Activated T-cell treated with anti-CD3 and anti-CD28 coated beads, Interleukin-2, amount 50 U/mL, for 4 hours (primary cell): ENCODE measurements around the gene RGS7. TPM values are rescaled to one million over a fixed set of nuclear protein-coding genes. Genes with fewer than 3 reads are reported as not detected.

Experiments used
- ATAC-seq, 2 donors: fragments of 200-7000 bp; cut with Tn5 transposase; one replicate each; pipeline ENCODE4 v1.10.0; 2021
- DNase-seq: peaks from one replicate; pipeline ENCODE4 v3.0.0-alpha.2; 2020
- H3K27me3 Mint-ChIP-seq: one replicate; pipeline ENCODE4 v1.8.0; 2021; ENCODE audit warnings: low read depth, mixed read lengths
- H3K36me3 Mint-ChIP-seq: one replicate; pipeline ENCODE4 v1.8.0; 2022; ENCODE audit warnings: mixed read lengths; ENCODE audit not compliant: insufficient read depth
- H3K4me1 Mint-ChIP-seq: one replicate; pipeline ENCODE4 v1.8.0; 2021; ENCODE audit warnings: low read depth, mixed read lengths
- H3K4me3 Mint-ChIP-seq: one replicate; pipeline ENCODE4 v1.8.0; 2021; ENCODE audit warnings: mild to moderate bottlenecking, moderate library complexity, mixed read lengths
- H3K9me3 Mint-ChIP-seq: one replicate; pipeline ENCODE4 v1.8.0; 2021; ENCODE audit warnings: mixed read lengths
- total RNA-seq, 3 donors: library from RNA; stranded (reverse); gene quantifications; one replicate each; pipeline ENCODE4 v1.2.1, GENCODE V29; 2021

Gene RGS7
- total RNA-seq, 3 donors from 2014 or later: not detected

- Mint-ChIP-seq H3K27me3 (no peaks in the 10 kb centered on the region), H3K9me3 (peaks cover 7% of the 10 kb centered on the region), H3K4me3 (no peak overlapping the region), H3K36me3 (no peaks in the 10 kb centered on the region), H3K4me1 (no peaks in the 10 kb centered on the region)
- DNase-seq: no peak
- no peak for ATAC-seq
Observed at GRCh38 chr1:241140670-241141069, 216.3 kb downstream of the RGS7 start.

GRCh38 chr1:241139047-241139446 lies 218.0 kb downstream of the RGS7 start:
- no peaks in the 10 kb centered on the region for H3K36me3 Mint-ChIP-seq
- H3K9me3 Mint-ChIP-seq: peaks cover 12% of the 10 kb centered on the region
- ATAC-seq (no peak), DNase-seq (no peak)
- H3K4me3 Mint-ChIP-seq: no peak overlapping the region
- H3K4me1 Mint-ChIP-seq: no peaks in the 10 kb centered on the region
- H3K27me3 Mint-ChIP-seq: no peaks in the 10 kb centered on the region

- no peaks in the 10 kb centered on the region for H3K4me1 Mint-ChIP-seq
- H3K4me3 Mint-ChIP-seq: no peak overlapping the region
- no peak for DNase-seq
- H3K36me3 Mint-ChIP-seq: no peaks in the 10 kb centered on the region
- H3K27me3 Mint-ChIP-seq: no peaks in the 10 kb centered on the region
- H3K9me3 Mint-ChIP-seq: peaks cover 11% of the 10 kb centered on the region
- ATAC-seq: no peak
Observed at GRCh38 chr1:241138248-241138647, 218.8 kb downstream of the RGS7 start.

- Mint-ChIP-seq H3K9me3 (peaks cover 6% of the 10 kb centered on the region), H3K4me3 (no peak overlapping the region), H3K36me3 (no peaks in the 10 kb centered on the region), H3K27me3 (no peaks in the 10 kb centered on the region), H3K4me1 (no peaks in the 10 kb centered on the region)
- no peak for ATAC-seq
- no peak for DNase-seq
Observed at GRCh38 chr1:241136389-241136788, 220.6 kb downstream of the RGS7 start.

GRCh38 chr1:241131636-241132194 lies 225.3 kb downstream of the RGS7 start:
- Mint-ChIP-seq H3K4me1 (no peaks in the 10 kb centered on the region), H3K36me3 (no peaks in the 10 kb centered on the region), H3K9me3 (peaks cover 6% of the 10 kb centered on the region), H3K4me3 (no peak overlapping the region), H3K27me3 (no peaks in the 10 kb centered on the region)
- no peak for DNase-seq
- no peak for ATAC-seq

GRCh38 chr1:241130881-241131280 lies 226.1 kb downstream of the RGS7 start:
- no peaks in the 10 kb centered on the region for H3K4me1 Mint-ChIP-seq
- H3K9me3 Mint-ChIP-seq: peaks cover 6% of the 10 kb centered on the region
- ATAC-seq (no peak), DNase-seq (no peak)
- H3K36me3 Mint-ChIP-seq: no peaks in the 10 kb centered on the region
- H3K4me3 Mint-ChIP-seq: no peak overlapping the region
- no peaks in the 10 kb centered on the region for H3K27me3 Mint-ChIP-seq

GRCh38 chr1:241129207-241129960 lies 227.6 kb downstream of the RGS7 start:
- Mint-ChIP-seq H3K27me3 (no peaks in the 10 kb centered on the region), H3K4me3 (no peak overlapping the region), H3K4me1 (no peaks in the 10 kb centered on the region), H3K9me3 (peaks cover 3% of the 10 kb centered on the region), H3K36me3 (no peaks in the 10 kb centered on the region)
- no peak for ATAC-seq
- DNase-seq: no peak

- Mint-ChIP-seq H3K4me3 (no peak overlapping the region), H3K36me3 (no peaks in the 10 kb centered on the region), H3K4me1 (no peaks in the 10 kb centered on the region), H3K27me3 (no peaks in the 10 kb centered on the region), H3K9me3 (no peaks in the 10 kb centered on the region)
- ATAC-seq (no peak), DNase-seq (no peak)
Observed at GRCh38 chr1:241125286-241125685, 231.7 kb downstream of the RGS7 start.

- peaks cover 3% of the 10 kb centered on the region for H3K9me3 Mint-ChIP-seq
- no peaks in the 10 kb centered on the region for H3K36me3 Mint-ChIP-seq
- H3K4me3 Mint-ChIP-seq: no peak overlapping the region
- no peak for DNase-seq
- H3K4me1 Mint-ChIP-seq: no peaks in the 10 kb centered on the region
- H3K27me3 Mint-ChIP-seq: no peaks in the 10 kb centered on the region
- no peak for ATAC-seq
Observed at GRCh38 chr1:241118049-241118448, 239.0 kb downstream of the RGS7 start.

- ATAC-seq: no peak
Observed at GRCh38 chr1:241115784-241116183, 241.2 kb downstream of the RGS7 start.

GRCh38 chr1:241114699-241115233 lies 242.2 kb downstream of the RGS7 start:
- DNase-seq (no peak), ATAC-seq (no peak)
- Mint-ChIP-seq H3K27me3 (no peaks in the 10 kb centered on the region), H3K36me3 (no peaks in the 10 kb centered on the region), H3K4me1 (no peaks in the 10 kb centered on the region), H3K4me3 (no peak overlapping the region), H3K9me3 (peaks cover 3% of the 10 kb centered on the region)

More at GRCh38 chr1:241115784-241116183, 241.2 kb downstream of the RGS7 start:
- no peaks in the 10 kb centered on the region for H3K4me1 Mint-ChIP-seq
- H3K4me3 Mint-ChIP-seq: no peak overlapping the region
- DNase-seq: no peak
- H3K9me3 Mint-ChIP-seq: peaks cover 3% of the 10 kb centered on the region
- H3K27me3 Mint-ChIP-seq: no peaks in the 10 kb centered on the region
- no peaks in the 10 kb centered on the region for H3K36me3 Mint-ChIP-seq

GRCh38 chr1:241113557-241113956 lies 243.4 kb downstream of the RGS7 start:
- Mint-ChIP-seq H3K36me3 (no peaks in the 10 kb centered on the region), H3K9me3 (peaks cover 3% of the 10 kb centered on the region), H3K27me3 (no peaks in the 10 kb centered on the region), H3K4me1 (no peaks in the 10 kb centered on the region), H3K4me3 (no peak overlapping the region)
- ATAC-seq (no peak), DNase-seq (no peak)

GRCh38 chr1:241109039-241109438 lies 248.0 kb downstream of the RGS7 start:
- Mint-ChIP-seq H3K36me3 (no peaks in the 10 kb centered on the region), H3K9me3 (peaks cover 3% of the 10 kb centered on the region), H3K4me3 (no peak overlapping the region), H3K4me1 (no peaks in the 10 kb centered on the region), H3K27me3 (no peaks in the 10 kb centered on the region)
- DNase-seq (no peak), ATAC-seq (no peak)

- H3K27me3 Mint-ChIP-seq: no peaks in the 10 kb centered on the region
- H3K4me1 Mint-ChIP-seq: no peaks in the 10 kb centered on the region
- no peak overlapping the region for H3K4me3 Mint-ChIP-seq
- H3K9me3 Mint-ChIP-seq: no peaks in the 10 kb centered on the region
- DNase-seq: no peak
- H3K36me3 Mint-ChIP-seq: no peaks in the 10 kb centered on the region
- ATAC-seq: no peak
Observed at GRCh38 chr1:241105147-241105546, 251.9 kb downstream of the RGS7 start.

- no peak overlapping the region for H3K4me3 Mint-ChIP-seq
- no peaks in the 10 kb centered on the region for H3K27me3 Mint-ChIP-seq
- H3K36me3 Mint-ChIP-seq: no peaks in the 10 kb centered on the region
- ATAC-seq (no peak), DNase-seq (no peak)
- H3K4me1 Mint-ChIP-seq: no peaks in the 10 kb centered on the region
- peaks cover 5% of the 10 kb centered on the region for H3K9me3 Mint-ChIP-seq
Observed at GRCh38 chr1:241102664-241103063, 254.3 kb downstream of the RGS7 start.
